ENCODE data around the gene KCNH1.

DNA sequence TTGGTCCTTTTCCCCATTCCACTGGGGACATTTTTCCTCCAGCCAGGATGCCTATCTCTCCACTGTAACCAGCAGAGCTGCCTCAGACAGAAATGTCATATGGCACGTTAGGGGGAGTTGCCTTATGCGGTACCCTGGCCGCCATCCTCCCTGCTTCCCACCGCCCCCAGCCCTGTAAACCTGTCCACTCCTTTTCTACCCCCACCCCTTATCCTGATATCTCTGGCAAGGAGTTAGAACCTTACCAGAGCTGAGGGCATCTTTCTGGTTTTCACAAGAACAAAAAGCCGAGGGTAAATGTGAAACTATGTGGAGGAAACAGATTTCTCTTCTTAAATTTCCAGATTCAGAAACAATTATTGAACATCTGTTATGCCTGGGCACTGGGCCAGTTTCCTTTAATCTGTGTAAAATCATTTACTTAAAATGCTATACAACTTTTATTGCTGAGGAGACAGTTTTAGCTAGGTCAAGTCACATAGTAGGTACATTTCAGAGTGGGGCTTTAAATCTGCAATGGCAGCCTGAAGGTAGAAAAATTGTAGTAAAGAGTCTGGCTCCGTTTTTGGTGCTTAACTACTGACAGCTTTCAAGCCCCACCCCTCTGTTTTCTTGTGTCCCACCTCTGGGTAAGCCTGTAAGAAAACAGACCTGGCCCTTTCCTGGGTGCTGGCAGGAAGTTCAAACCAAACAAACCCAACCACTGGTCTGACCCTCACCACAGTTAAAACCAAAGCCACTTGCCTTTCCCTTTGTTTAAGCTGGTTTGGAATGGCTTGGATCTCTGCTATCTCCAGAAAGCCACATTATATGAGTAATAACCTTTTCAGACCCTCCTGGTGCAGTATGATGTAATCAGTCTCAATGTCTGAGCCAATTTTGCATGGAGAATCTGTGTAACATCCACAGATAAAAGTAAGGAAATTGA is 486.3 kb downstream of the KCNH1 start:
- TF ChIP-seq POLR2A (IDR thresholded peaks at IDR 0.05), result no peak
- TF ChIP-seq, protein P1, sequence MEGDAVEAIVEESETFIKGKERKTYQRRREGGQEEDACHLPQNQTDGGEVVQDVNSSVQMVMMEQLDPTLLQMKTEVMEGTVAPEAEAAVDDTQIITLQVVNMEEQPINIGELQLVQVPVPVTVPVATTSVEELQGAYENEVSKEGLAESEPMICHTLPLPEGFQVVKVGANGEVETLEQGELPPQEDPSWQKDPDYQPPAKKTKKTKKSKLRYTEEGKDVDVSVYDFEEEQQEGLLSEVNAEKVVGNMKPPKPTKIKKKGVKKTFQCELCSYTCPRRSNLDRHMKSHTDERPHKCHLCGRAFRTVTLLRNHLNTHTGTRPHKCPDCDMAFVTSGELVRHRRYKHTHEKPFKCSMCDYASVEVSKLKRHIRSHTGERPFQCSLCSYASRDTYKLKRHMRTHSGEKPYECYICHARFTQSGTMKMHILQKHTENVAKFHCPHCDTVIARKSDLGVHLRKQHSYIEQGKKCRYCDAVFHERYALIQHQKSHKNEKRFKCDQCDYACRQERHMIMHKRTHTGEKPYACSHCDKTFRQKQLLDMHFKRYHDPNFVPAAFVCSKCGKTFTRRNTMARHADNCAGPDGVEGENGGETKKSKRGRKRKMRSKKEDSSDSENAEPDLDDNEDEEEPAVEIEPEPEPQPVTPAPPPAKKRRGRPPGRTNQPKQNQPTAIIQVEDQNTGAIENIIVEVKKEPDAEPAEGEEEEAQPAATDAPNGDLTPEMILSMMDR (IDR thresholded peaks at IDR 0.05), result no peak

All from testis (tissue), 2 donors.